GM12864 (cell line): Measurements from ENCODE around the gene SLC22A2.

Source experiments
- DNase-seq: peaks from one replicate; pipeline ENCODE4 v3.0.0-alpha.2; 2011; ENCODE audit warnings: low read depth
- H3K4me3 ChIP-seq: 2 replicates; pipeline ENCODE4 v1.5.1; 2011; ENCODE audit warnings: mild to moderate bottlenecking, low read depth, low read length, control low read depth
- TF ChIP-seq, protein P1 (sequence below): IDR thresholded peaks from 2 replicates; pipeline ENCODE4 v1.5.1; 2011; ENCODE audit warnings: low read depth, mild to moderate bottlenecking, moderate library complexity, low read length, control low read depth, inconsistent platforms; ENCODE audit errors: missing control alignments

The SLC22A2 gene

DNA sequence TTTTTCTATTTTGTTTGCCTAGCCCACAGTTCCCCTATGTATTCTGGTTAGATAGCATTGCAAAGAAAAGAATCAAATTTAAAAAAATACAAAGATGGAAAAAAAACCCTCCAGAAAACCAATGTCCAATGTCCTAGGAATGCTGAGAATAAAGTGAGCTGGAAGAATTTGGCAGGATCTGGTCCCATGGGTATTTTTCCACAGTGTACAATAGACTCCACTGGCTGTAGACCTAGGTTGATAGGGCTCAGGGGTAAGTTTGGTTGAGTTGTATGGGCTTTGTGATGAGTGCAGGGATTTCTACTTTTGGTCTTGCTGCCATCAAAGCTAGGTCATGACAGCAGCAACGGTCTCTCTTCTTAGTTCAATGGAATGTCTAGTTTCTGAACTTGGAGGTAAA is 41.5 kb downstream of the SLC22A2 start:
- no peak for DNase-seq
- TF ChIP-seq, protein P1, sequence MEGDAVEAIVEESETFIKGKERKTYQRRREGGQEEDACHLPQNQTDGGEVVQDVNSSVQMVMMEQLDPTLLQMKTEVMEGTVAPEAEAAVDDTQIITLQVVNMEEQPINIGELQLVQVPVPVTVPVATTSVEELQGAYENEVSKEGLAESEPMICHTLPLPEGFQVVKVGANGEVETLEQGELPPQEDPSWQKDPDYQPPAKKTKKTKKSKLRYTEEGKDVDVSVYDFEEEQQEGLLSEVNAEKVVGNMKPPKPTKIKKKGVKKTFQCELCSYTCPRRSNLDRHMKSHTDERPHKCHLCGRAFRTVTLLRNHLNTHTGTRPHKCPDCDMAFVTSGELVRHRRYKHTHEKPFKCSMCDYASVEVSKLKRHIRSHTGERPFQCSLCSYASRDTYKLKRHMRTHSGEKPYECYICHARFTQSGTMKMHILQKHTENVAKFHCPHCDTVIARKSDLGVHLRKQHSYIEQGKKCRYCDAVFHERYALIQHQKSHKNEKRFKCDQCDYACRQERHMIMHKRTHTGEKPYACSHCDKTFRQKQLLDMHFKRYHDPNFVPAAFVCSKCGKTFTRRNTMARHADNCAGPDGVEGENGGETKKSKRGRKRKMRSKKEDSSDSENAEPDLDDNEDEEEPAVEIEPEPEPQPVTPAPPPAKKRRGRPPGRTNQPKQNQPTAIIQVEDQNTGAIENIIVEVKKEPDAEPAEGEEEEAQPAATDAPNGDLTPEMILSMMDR, result no peak
- no peak overlapping the region for H3K4me3 ChIP-seq

DNA sequence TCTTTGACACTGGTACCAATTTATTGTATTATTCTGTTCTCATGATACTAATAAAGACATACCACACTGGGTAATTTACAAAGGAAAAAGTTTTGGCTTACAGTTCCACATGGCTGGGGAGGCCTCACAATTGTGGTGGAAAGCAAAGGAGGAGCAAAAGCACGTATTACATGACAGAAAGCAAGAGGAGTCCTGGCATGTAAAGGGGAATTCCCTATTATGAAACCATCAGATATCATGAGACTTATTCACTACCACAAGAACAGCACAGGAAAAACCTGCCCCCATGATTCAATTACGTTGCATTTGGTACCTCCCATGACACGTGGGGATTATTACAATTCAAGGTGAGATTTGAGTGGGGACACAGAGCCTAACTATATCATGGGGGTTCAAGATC is 43.4 kb downstream of the SLC22A2 start:
- DNase-seq, result no peak
- TF ChIP-seq, protein P1, result no peak
- no peak overlapping the region for H3K4me3 ChIP-seq

DNA sequence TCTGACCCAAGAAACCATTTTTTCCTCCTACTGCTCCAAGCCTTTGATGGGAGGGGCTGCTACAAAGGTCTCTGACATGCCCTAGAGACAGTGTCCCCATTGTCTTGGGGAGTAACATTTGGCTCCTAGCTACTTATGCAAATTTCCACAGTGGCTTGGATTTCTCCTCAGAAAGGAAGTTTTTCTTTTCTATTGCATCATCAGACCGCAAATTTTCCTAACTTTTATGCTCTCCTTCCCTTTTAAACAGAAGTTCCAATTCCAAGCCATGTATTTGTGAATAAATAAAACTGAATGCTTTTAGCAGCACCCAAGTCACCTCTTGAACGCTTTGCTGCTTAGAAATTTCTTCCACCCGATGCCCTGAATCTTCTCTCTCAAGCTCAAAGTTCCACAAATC is 51.0 kb downstream of the SLC22A2 start:
- DNase-seq, result no peak
- TF ChIP-seq, protein P1, result no peak
- H3K4me3 ChIP-seq, result no peak overlapping the region

DNA sequence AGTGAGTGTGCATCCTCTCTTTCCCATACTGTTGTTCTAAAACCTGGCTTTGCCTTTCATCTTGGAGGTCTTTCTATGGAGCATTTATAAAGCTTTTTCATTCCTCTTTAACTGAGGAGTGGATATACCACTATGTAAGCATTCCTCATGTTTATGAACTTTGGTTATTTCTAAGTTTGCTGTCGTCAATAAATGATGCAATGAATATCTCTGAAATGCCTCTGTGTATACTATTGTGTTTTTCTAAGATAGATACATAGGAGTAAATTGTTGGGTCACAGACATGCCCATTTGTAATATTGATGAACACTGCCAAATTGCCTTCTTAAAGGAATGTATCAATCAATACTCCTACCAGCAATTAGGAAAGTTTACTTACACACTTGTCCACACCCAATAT is 53.9 kb downstream of the SLC22A2 start:
- TF ChIP-seq, protein P1, result no peak
- no peak overlapping the region for H3K4me3 ChIP-seq
- no peak for DNase-seq

DNA sequence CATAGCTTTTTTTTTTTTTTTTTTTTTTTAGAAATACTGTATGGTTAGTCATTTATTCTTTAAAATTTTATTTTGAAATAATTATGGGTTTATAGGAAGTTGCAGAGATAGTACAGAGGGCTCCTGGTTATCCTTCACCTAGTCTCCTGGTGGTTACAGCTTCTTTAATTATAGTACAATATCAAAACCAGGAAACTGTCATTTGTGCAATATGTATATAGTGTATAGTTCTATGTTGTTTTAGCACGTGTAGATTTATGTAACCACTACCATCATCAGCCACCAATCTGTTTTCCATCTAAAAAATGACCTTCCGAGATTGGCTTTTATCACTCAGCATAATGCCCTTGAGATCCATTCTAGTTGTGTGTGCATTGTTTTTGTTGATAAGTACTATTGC is 54.7 kb downstream of the SLC22A2 start:
- no peak overlapping the region for H3K4me3 ChIP-seq
- no peak for DNase-seq
- TF ChIP-seq, protein P1, result no peak

DNA sequence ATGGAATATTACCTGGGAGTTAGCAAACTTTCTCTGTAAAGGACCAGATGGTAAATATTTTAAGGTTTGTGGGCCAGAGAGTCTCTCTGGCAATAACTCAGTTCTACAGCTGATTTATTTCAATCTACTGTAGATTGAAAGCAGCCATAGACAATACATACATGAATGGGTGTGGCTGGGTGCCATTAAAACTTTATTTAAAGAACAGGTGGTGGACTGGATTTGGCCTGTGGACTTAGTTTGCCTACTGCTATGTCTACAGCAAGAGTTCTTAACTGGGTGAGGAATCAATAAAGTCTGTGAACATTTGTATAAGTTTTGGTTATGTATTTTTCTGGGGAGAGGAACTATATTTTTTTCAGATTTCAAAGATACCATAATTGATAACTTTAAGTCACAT is 55.1 kb downstream of the SLC22A2 start:
- TF ChIP-seq, protein P1, result no peak
- no peak for DNase-seq

DNA sequence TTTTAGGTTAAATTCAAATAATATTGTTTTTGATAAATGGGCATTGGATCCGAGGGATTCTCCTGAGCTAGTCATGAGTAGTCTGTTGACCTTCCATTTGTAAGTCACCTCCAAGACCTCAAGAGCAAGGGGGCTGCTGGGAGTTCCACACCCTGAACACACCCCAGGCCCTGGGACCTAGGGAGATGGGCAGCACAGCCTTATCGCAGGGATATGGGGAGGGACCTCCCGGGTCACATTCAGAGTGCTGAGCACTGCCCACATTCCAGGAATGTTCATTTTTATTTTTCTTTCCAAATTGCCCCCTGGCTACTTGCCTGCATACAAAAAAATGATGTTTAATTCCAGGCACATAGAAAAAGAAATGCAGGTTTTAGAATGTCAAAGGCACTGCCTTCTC is 55.5 kb downstream of the SLC22A2 start:
- H3K4me3 ChIP-seq, result no peak overlapping the region
- TF ChIP-seq, protein P1, result no peak
- no peak for DNase-seq

More for the DNA sequence above, 55.1 kb downstream of the SLC22A2 start:
- H3K4me3 ChIP-seq, result no peak overlapping the region
